GM12875 (cell line): ENCODE measurements around the gene ANKRD36.
"Not testable (repeated sequence)": the region's sequence is repeated elsewhere in the genome, so short reads cannot be mapped to it uniquely, and the experiment has no call there.

ENCODE experiments used
- H3K4me3 ChIP-seq: one replicate; pipeline ENCODE4 v1.5.1; 2011; ENCODE audit warnings: low read depth, low read length, control low read depth
- TF ChIP-seq, protein P1 (sequence below): IDR thresholded peaks from 2 replicates; pipeline ENCODE4 v1.5.1; 2011; ENCODE audit warnings: low read depth, mild to moderate bottlenecking, control low read depth, inconsistent platforms, low read length, moderate library complexity, borderline replicate concordance; ENCODE audit not compliant: insufficient read depth

The ANKRD36 gene

DNA sequence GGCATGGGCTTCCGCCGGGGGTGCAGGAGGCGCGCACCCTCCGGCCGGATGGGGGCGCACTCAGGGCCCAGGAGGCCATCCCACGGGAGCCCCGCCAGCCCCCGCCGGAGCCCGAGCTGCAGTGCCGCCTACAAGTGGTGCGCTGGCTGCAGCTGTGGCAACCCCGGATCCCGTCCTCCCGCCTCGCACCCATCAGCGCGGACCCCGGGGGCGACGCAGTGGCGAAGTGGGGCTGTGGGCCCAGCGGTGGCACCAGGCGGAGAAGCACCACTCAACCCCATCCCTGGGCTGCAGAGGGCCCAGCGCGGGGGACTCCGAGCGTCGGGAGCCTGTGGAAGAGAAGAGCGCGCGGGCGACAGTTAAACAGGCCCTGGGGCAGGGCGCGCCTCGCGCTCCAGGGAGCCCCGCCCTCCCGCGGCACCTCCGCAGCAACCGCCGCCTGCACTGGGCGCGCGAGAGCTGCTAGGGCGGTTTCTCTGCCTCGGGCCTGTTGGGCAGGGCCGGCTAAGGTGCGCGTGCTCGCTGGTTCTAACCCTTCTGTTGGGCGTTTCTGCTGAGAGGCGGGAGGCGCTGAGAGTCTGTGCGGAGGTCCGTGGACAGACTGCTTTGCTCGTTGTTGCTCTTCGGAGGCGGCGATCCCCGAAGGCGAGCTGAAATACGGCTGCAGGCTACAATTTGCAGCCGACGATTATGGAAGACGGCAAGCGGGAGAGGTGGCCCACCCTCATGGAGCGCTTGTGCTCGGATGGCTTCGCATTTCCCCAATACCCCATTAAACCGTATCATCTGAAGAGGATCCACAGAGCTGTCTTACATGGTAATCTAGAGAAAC lies at the start of gene ANKRD36:
ANKRD36 (plus strand) TSS at position 104 of the 832 bp plus-strand sequence; CDS start at position 691, 587 bp downstream.
- H3K4me3 ChIP-seq = peak within 1 kb of the TSS; percentile 68
- TF ChIP-seq, protein P1, sequence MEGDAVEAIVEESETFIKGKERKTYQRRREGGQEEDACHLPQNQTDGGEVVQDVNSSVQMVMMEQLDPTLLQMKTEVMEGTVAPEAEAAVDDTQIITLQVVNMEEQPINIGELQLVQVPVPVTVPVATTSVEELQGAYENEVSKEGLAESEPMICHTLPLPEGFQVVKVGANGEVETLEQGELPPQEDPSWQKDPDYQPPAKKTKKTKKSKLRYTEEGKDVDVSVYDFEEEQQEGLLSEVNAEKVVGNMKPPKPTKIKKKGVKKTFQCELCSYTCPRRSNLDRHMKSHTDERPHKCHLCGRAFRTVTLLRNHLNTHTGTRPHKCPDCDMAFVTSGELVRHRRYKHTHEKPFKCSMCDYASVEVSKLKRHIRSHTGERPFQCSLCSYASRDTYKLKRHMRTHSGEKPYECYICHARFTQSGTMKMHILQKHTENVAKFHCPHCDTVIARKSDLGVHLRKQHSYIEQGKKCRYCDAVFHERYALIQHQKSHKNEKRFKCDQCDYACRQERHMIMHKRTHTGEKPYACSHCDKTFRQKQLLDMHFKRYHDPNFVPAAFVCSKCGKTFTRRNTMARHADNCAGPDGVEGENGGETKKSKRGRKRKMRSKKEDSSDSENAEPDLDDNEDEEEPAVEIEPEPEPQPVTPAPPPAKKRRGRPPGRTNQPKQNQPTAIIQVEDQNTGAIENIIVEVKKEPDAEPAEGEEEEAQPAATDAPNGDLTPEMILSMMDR = peak; percentile 72

DNA sequence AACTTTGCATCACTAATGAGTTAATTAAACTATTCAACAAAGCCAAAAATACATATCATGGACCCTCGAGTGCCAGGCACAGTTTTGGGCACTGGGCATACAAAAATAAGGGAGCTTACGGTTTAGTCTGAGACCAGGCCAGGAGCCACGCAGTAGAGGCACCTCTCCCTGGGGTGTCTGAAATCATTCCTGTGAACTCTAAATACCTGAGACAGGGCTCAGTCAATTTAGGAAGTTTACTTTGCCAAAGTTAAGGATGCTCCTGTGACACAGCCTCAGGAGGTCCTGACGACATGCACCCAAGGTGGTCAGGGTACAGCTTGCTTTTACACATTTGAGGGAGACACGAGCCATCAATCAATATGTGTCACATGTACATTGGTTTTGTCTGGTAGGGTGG lies 46.9 kb upstream of the ANKRD36 start:
- not testable (repeated sequence) for H3K4me3 ChIP-seq

DNA sequence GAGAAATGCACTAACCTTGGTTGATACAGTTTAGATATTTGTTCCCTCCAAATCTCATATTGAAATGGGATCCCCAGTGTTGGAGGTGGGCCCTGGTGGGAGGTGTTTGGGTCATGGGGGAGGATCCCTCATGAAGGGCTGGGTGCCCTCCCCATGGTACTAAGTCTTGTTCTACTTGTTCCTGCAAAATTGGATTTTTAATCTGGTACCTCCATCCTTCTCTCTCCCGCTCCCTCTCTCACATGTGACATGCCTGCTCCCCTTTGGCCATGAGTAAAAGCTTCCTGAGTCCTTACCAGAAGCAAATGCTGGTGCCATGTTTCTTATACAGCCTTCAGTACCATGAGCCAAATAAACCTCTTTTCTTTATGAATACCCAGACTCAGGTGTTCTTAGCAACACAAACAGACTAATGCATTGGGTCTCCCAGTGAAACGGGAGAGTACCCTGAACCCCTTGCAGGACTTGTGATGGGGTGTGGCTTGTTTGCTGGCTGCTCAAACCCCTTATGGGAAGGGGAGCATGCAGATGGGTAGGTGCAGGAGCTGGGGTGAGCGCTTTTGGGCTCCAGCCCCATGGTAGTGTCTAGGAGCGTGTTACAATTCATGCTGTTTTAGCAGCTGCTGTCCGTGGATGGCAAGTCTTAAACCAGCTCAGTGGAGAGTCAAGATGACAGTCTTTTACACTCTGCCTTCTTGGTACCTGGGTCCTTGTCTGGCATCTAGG lies 45.5 kb upstream of the ANKRD36 start:
- TF ChIP-seq, protein P1 = no peak
- no peak overlapping the region for H3K4me3 ChIP-seq

DNA sequence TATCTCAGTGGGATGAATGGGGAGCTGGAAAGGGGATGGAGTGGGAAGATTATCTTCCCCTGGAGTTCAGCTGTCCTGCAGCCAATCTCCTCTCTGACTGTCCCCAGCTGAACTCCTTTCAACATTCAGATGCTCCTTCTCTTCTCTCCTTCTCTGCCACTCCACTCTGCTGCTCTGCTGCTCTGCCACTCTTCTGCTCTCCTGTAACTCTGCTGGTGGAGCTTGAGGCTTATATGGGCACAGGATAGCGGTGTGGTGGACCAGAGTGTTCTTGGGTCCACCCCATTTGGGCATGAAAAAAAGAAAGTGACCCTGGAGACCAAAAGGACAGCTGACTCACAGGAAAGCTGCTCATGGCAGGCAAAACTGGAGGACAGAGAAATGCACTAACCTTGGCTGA lies 44.9 kb upstream of the ANKRD36 start:
- TF ChIP-seq, protein P1 = no peak
- H3K4me3 ChIP-seq = no peak overlapping the region

DNA sequence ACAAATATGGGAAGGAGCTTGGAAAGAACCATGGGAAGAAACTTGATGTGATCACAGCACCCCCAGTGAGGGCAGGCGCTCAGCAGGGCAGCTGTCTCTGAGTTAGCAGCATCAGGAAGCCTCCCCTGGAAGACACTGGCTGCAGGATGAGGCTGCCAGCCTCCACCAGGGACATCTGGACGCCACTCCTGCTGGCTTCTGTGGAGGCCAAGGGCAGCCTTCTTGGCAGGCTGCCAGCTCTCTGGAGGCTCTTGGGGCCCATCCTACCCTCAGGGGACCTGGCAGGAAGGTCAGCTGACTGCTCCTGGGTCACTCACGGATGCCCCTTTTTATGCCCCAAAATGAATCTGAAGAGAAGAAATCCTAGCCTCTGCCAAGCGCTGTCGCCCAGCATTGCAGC lies 44.2 kb upstream of the ANKRD36 start:
- H3K4me3 ChIP-seq = not testable (repeated sequence)

DNA sequence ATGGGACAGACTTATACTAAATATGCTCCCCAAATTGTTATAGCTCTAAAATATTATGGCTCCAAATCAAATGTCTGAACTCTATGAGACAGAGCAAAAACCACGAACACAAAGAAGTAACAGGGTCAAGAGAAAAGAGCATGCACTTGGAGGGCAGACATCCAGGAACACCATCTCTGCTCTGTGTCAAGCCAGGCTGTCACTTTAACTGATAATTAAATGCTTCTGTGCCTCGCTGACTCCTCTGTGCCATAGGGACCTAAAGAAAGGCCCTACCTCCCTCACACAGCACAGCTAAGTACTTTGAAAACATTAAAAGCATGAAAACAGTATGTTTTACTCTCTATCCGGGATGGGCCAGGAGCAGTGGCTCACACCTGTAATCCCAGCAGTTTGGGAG lies 42.0 kb upstream of the ANKRD36 start:
- H3K4me3 ChIP-seq = not testable (repeated sequence)

DNA sequence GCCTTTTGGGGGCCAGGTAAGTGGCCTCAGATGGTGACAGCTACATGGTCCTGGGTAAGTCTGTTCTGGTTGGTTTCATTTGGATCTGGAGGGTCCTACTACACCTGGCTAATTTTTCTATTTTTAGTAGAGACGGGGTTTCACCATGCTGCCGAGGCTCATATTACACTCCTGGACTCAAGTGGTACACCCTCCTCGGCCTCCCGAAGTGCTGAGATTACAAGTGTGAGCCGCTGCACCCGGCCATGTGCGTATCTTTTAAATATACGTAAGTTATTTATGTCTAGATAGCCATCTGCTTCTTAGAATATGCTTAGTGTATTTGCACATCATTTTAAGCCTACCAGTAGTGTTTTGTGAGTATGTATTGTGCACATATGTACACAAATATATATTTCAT lies 35.7 kb upstream of the ANKRD36 start:
- H3K4me3 ChIP-seq = not testable (repeated sequence)

DNA sequence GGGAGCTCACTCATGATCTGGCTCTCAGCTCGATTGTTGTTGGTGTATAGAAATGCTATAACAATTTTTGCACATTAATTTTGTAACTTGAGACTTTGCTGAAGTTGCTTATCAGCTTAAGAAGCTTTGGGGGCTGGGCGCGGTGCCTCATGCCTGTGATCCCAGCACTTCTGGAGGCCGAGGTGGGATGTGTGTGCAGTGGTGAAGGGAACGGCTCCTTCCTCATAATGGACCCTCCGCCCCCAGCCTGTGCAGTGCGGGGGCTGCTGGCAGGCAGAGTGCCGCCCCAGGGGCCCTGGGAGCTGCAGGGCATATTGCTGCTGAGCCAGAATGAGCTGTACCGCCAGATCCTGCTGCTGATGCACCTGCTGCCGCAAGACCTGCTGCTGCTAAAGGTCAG lies 32.1 kb upstream of the ANKRD36 start:
- not testable (repeated sequence) for H3K4me3 ChIP-seq

DNA sequence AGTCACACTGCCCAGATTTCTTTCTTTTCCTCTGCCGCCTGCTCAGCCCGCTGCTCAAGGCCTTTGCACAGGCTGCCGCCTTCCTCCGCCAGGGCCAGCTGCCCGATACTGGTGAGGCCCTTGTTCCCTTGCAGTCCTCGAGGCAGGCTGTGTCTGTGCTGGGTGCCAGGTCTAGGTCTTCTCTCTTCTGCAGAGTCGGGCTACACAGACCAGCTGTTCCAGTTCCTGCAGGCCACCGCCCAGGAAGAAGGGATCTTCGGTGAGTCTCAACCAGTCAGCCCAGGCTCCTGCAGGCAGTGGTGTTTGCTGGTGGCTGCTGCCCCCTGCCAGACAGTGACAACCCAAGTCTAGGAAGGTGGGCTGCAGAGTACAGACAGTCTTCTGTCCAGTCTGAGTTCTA lies 30.7 kb upstream of the ANKRD36 start:
- H3K4me3 ChIP-seq = not testable (repeated sequence)

DNA sequence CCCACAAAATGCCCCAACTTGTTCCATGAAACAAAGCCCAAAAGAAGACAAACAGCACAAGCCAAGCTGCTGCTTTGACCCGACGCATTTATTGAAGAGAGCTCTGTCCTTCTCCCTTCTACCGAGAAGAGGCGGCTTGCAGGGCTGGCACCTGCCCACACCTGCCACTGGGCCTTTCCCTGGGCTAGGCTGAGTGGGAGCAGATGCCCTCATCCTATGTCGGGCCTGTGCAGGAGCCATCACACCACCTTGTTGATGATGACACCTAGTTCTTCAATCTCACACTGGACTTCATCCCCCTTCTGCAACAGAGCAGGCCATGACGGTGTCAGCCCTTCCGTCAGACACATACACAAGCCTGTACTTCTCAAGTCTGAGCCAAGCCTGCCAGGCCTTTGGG lies 29.4 kb upstream of the ANKRD36 start:
- not testable (repeated sequence) for H3K4me3 ChIP-seq

DNA sequence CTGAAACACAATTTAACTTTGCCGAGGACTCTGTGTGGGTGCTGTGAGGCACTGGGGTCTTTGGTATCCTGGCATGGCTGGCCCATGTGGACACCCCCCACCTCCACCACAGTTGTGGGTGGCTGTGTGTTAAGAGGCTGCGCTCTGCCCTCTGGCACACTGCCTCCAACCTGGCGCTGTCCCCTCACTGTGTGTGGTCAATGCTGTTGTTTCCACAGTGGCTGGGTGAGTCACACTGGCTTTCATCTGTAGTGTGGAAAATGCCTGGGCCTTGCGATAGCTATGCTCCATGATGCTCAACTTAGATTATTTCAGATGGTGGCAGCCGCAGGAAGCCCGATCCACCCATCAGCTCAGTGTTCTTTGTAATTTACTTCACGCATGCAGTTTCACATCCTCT lies 27.9 kb upstream of the ANKRD36 start:
- H3K4me3 ChIP-seq = not testable (repeated sequence)

DNA sequence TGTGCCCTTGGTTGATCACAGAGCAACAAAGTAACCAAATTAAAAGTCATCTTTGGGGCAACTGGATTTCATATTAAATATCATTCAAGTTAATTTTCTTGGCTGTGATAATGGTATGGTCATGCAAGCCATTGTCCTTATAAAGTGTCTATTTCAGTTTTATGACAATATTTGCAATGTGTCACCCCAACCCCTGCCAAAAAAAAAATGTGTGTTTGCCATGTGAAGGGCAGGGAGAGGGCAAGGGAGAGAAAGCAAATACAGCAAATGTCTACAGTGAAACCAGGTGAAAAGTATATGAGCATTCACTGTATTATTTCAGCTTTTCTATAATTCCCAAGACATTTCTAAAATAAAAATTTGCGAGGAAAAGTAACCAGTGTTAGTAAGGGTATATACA lies 24.2 kb upstream of the ANKRD36 start:
- not testable (repeated sequence) for H3K4me3 ChIP-seq

DNA sequence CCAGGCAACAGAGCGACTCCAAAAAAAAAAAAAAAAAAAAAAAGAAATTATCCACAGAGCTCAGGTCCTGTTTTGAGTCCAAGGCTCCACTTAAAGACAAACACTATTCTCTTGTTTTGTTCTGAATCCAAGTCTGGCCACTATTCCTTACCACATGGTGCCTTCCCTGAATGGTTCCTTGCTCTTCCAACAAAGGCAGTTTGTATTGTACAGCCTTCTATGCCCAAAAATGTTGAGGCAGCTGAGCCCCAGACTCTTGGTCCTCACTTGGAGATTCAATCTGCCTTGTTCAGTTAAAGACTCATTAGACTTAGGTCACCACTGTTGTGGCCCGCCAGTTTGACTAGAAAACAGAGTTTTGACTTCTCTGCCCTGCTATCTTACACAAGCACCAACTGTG lies 20.0 kb upstream of the ANKRD36 start:
- not testable (repeated sequence) for H3K4me3 ChIP-seq

DNA sequence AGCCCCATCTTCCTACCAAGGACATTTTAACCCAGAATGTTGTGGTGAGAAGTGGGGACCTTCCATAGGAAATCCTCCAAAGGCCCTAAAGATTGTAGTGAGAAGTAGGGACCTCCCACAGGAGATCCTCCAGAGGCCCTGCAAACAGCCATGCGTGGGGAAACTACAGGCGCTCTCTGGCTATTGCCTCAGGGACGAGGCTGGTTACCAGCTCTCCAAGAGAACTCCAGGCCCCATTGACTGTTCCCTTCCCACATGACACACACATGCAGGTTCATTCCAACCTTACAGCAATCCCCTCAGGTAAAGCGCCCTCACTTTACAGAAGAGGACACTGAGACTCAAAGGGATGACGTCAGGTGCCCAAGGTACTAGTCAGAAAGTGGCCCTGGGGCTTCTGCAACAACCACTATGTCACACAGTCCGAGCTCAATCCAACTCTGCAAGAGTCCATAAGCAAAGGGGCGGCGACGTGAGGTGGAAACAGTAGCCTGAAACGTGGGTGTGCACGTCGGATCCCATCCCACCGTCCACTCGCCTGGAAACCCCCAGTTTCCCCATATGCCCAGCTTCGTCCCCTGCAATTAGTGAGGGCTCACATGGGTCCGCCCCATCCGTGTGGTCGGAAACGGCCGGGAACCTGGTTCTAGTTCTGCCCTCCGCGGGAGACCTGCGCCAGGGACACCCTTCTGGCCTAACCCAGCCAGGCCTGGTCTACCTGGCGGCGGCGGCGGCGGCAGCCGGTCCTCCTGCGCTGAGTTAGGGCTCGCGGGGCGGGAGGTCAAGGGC lies 18.8 kb upstream of the ANKRD36 start:
- peak overlapping the region; percentile 36 for H3K4me3 ChIP-seq

DNA sequence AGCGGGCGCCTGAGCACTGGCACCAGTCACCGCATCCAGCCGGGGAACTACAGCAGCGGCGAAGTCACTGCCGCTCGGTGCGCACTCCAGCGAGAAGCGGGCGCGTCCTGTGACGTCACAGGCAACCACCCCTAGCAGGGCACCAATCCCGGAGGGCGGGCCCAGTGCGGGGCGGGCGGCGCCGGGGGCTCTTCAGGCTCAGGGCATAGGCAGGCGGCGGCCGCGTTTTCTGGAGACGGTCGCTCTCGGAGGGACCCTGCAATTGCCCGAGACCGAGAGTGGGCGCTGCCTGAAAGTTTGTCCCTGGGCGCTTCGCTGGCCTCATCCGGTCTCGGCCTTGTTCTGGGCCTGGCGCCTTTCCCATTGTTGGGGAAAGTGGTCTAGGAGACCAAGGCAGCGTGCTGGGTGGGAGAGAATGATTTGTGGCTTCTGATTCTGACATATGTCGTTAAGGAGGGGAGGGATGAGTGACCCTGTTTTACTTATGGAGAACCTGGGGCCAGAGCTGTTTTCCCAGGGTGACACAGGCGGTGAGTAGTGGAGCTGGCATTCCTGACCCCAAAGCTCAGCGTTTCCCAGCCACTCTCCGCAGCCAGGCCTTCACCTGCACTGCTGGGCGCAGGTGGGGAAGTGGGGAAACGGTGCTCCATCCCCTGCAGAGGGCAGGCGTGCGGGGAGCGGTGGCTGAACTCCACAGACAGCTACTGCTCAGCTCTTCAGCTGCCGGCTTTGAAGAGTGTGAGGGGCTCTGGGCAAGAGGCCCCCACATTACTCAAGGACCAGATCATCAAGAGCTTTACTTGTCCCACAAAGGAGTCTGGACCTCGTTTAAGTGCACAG lies 18.0 kb upstream of the ANKRD36 start, which contains the start of gene FAHD2B:
FAHD2B (minus strand) TSS at position 111 of the 840 bp plus-strand sequence. CDS start 3,176 bp downstream, outside the sequence.
- peak within 1 kb of the TSS; percentile 36 for H3K4me3 ChIP-seq
